SK-N-SH (cell line): ENCODE data around the gene BDNF.

ENCODE experiments used
- CHD2 ChIP-seq: fragments of 150-350 bp; IDR thresholded peaks from 2 replicates; pipeline ENCODE4 v1.6.1; 2018; ENCODE audit warnings: low read length; ENCODE audit not compliant: partially characterized antibody
- NFIC ChIP-seq: IDR thresholded peaks from 2 replicates; pipeline ENCODE4 v1.4.0; 2012; ENCODE audit warnings: borderline replicate concordance
- POLR2AphosphoS5 ChIP-seq: IDR thresholded peaks from 2 replicates; pipeline ENCODE4 v1.6.1; 2012; ENCODE audit warnings: low read depth, low read length
- RAD21 ChIP-seq: IDR thresholded peaks from 2 replicates; pipeline ENCODE4 v1.6.1; 2012; ENCODE audit warnings: mild to moderate bottlenecking, low read length
- RFX5 ChIP-seq: IDR thresholded peaks from 2 replicates; pipeline ENCODE4 v1.6.1; 2012; ENCODE audit warnings: mild to moderate bottlenecking, improper control_type of control experiment, low read length
- TAF1 ChIP-seq: IDR thresholded peaks from 2 replicates; pipeline ENCODE4 v1.6.1; 2012; ENCODE audit warnings: low read depth, mild to moderate bottlenecking, low read length, moderate library complexity, borderline replicate concordance
- TF ChIP-seq, protein P1 (sequence below): fragments of 200-600 bp; sonication (generic); IDR thresholded peaks from 2 replicates; pipeline ENCODE4 v1.6.1; 2017; ENCODE audit warnings: antibody characterized with exemption, mild to moderate bottlenecking, moderate library complexity
- TF ChIP-seq, protein P2 (sequence below): IDR thresholded peaks from 2 replicates; pipeline ENCODE4 v1.4.0; 2012; ENCODE audit warnings: low read depth, borderline replicate concordance
- TF ChIP-seq, protein P3 (sequence below): IDR thresholded peaks from 2 replicates; pipeline ENCODE4 v1.4.0; 2012; ENCODE audit warnings: low read depth
- TF ChIP-seq, protein P4 (sequence below): IDR thresholded peaks from 2 replicates; pipeline ENCODE4 v1.6.1; 2012; ENCODE audit warnings: mild to moderate bottlenecking, low read depth, low read length, moderate library complexity

DNA sequence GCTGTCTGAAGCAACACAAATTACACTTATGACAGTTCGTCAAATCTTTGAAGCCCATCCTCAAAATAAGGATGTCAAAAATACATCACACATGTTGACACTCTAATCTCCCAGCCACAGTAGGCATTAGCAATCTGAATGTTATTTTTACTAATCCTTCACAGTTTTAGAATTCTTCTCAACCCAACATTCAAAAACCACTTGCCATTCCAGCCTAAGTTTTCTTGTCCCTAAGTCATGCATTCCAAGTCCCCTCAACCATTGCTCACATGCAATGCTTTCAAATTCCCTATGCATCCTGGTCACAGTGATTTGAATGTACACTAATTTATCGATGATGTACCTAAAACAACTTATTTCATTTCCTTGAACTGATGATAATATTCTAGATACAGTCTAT lies 7.5 kb downstream of the BDNF start:
- TF ChIP-seq POLR2AphosphoS5 (no peak), RFX5 (no peak), RAD21 (no peak), TAF1 (no peak), NFIC (no peak), CHD2 (no peak)
- TF ChIP-seq, protein P1, sequence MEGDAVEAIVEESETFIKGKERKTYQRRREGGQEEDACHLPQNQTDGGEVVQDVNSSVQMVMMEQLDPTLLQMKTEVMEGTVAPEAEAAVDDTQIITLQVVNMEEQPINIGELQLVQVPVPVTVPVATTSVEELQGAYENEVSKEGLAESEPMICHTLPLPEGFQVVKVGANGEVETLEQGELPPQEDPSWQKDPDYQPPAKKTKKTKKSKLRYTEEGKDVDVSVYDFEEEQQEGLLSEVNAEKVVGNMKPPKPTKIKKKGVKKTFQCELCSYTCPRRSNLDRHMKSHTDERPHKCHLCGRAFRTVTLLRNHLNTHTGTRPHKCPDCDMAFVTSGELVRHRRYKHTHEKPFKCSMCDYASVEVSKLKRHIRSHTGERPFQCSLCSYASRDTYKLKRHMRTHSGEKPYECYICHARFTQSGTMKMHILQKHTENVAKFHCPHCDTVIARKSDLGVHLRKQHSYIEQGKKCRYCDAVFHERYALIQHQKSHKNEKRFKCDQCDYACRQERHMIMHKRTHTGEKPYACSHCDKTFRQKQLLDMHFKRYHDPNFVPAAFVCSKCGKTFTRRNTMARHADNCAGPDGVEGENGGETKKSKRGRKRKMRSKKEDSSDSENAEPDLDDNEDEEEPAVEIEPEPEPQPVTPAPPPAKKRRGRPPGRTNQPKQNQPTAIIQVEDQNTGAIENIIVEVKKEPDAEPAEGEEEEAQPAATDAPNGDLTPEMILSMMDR: no peak
- TF ChIP-seq, protein P2, sequence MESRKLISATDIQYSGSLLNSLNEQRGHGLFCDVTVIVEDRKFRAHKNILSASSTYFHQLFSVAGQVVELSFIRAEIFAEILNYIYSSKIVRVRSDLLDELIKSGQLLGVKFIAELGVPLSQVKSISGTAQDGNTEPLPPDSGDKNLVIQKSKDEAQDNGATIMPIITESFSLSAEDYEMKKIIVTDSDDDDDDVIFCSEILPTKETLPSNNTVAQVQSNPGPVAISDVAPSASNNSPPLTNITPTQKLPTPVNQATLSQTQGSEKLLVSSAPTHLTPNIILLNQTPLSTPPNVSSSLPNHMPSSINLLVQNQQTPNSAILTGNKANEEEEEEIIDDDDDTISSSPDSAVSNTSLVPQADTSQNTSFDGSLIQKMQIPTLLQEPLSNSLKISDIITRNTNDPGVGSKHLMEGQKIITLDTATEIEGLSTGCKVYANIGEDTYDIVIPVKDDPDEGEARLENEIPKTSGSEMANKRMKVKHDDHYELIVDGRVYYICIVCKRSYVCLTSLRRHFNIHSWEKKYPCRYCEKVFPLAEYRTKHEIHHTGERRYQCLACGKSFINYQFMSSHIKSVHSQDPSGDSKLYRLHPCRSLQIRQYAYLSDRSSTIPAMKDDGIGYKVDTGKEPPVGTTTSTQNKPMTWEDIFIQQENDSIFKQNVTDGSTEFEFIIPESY: no peak
- TF ChIP-seq, protein P3, sequence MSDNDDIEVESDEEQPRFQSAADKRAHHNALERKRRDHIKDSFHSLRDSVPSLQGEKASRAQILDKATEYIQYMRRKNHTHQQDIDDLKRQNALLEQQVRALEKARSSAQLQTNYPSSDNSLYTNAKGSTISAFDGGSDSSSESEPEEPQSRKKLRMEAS: no peak
- TF ChIP-seq, protein P4, sequence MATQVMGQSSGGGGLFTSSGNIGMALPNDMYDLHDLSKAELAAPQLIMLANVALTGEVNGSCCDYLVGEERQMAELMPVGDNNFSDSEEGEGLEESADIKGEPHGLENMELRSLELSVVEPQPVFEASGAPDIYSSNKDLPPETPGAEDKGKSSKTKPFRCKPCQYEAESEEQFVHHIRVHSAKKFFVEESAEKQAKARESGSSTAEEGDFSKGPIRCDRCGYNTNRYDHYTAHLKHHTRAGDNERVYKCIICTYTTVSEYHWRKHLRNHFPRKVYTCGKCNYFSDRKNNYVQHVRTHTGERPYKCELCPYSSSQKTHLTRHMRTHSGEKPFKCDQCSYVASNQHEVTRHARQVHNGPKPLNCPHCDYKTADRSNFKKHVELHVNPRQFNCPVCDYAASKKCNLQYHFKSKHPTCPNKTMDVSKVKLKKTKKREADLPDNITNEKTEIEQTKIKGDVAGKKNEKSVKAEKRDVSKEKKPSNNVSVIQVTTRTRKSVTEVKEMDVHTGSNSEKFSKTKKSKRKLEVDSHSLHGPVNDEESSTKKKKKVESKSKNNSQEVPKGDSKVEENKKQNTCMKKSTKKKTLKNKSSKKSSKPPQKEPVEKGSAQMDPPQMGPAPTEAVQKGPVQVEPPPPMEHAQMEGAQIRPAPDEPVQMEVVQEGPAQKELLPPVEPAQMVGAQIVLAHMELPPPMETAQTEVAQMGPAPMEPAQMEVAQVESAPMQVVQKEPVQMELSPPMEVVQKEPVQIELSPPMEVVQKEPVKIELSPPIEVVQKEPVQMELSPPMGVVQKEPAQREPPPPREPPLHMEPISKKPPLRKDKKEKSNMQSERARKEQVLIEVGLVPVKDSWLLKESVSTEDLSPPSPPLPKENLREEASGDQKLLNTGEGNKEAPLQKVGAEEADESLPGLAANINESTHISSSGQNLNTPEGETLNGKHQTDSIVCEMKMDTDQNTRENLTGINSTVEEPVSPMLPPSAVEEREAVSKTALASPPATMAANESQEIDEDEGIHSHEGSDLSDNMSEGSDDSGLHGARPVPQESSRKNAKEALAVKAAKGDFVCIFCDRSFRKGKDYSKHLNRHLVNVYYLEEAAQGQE: no peak
